Suprapubic skin (tissue), 4 donors: ENCODE measurements around the gene DNTT. TPM values are rescaled to one million over a fixed set of nuclear protein-coding genes. Genes with fewer than 3 reads are reported as not detected.

Experiments used
- DNase-seq, 2 donors: peaks; one replicate each; pipeline ENCODE4 v3.0.0-alpha.2; 2019; ENCODE audit warnings: low spot score in 2 of 2
- H3K27ac ChIP-seq: fragments of 200-600 bp; sonication (generic); one replicate; pipeline ENCODE4 v1.5.1; 2019
- H3K27me3 ChIP-seq: fragments of 200-600 bp; sonication (generic); one replicate; pipeline ENCODE4 v1.5.1; 2019
- H3K36me3 ChIP-seq: fragments of 200-600 bp; sonication (generic); one replicate; pipeline ENCODE4 v1.5.1; 2019
- H3K4me1 ChIP-seq: fragments of 200-600 bp; sonication (generic); one replicate; pipeline ENCODE4 v1.5.1; 2019
- H3K4me3 ChIP-seq: fragments of 200-600 bp; sonication (generic); one replicate; pipeline ENCODE4 v1.5.1; 2019; ENCODE audit warnings: mild to moderate bottlenecking
- H3K9me3 ChIP-seq: fragments of 200-600 bp; sonication (generic); one replicate; pipeline ENCODE4 v1.5.1; 2019
- EP300 ChIP-seq: sonication (generic); formaldehyde crosslinking; IDR thresholded peaks from one replicate; pipeline ENCODE4 v1.6.1; 2017; ENCODE audit warnings: antibody characterized with exemption
- POLR2A ChIP-seq, 2 donors: fragments of 450-650 bp; IDR thresholded peaks; one replicate each; pipeline ENCODE4 v1.6.1; 2017; ENCODE audit warnings: antibody characterized with exemption in 2 of 2, mild to moderate bottlenecking in 2 of 2, moderate library complexity in 2 of 2
- POLR2AphosphoS5 ChIP-seq, 3 donors: sonication (generic); formaldehyde crosslinking; IDR thresholded peaks; one replicate each; pipeline ENCODE4 v1.6.1; 2017; ENCODE audit warnings: antibody characterized with exemption in 3 of 3
- WGBS: methylation state at CpG from one replicate; pipeline ENCODE4 v1.1.5; 2018; 5-methylcytosine and 5-hydroxymethylcytosine counted together
- total RNA-seq, 4 donors: library from RNA; depleted of rRNA; stranded (reverse); fragments of >200 nt; gene quantifications; one replicate each; pipeline ENCODE4 v1.1.0, GENCODE V29; 2016
- TF ChIP-seq, protein P1 (sequence below), 2 donors: fragments of 200-600 bp in 1 of 2; fragments of 450-650 bp in 1 of 2; sonication (generic) in 1 of 2; IDR thresholded peaks; one replicate each; pipeline ENCODE4 v1.5.1; 2016 to 2019; ENCODE audit warnings: antibody characterized with exemption in 2 of 2, mild to moderate bottlenecking in 1 of 2, moderate library complexity in 1 of 2

The DNTT gene
- total RNA-seq, 4 donors from 2014 or later = not detected

DNA sequence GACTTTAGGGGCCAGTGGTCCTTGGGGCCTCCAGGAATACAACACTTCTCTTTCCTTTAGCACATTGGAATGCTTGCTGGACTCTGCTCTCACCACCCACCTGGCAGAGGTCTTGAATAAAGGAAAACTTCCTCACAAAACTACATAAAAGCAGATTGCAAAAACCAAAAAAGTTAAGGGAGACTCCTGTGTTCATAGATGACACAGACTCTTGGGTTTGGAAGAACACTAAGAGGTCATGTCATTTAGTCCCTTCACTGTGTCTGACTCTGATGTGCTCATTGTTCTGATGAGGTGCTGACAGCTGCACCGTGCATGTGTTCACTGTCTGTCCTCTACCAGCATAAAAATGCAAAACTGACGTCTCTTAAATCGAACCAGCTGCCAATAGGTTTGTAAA, 44.2 kb upstream of the DNTT start:
- no peaks in the 10 kb centered on the region for H3K9me3 ChIP-seq
- WGBS = 73% methylated on average over 3 of the region's 3 CpGs
- no peaks in the 10 kb centered on the region for H3K36me3 ChIP-seq
- peaks cover 5% of the 10 kb centered on the region for H3K4me1 ChIP-seq
- no peak overlapping the region for H3K4me3 ChIP-seq
- H3K27ac ChIP-seq = no peak overlapping the region
- TF ChIP-seq, protein P1, sequence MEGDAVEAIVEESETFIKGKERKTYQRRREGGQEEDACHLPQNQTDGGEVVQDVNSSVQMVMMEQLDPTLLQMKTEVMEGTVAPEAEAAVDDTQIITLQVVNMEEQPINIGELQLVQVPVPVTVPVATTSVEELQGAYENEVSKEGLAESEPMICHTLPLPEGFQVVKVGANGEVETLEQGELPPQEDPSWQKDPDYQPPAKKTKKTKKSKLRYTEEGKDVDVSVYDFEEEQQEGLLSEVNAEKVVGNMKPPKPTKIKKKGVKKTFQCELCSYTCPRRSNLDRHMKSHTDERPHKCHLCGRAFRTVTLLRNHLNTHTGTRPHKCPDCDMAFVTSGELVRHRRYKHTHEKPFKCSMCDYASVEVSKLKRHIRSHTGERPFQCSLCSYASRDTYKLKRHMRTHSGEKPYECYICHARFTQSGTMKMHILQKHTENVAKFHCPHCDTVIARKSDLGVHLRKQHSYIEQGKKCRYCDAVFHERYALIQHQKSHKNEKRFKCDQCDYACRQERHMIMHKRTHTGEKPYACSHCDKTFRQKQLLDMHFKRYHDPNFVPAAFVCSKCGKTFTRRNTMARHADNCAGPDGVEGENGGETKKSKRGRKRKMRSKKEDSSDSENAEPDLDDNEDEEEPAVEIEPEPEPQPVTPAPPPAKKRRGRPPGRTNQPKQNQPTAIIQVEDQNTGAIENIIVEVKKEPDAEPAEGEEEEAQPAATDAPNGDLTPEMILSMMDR (IDR thresholded peaks at IDR 0.05) = no peak
- no peak for TF ChIP-seq POLR2AphosphoS5 (IDR thresholded peaks at IDR 0.05)
- TF ChIP-seq POLR2A (IDR thresholded peaks at IDR 0.05) = no peak
- no peaks in the 10 kb centered on the region for H3K27me3 ChIP-seq
- no peak for DNase-seq

DNA sequence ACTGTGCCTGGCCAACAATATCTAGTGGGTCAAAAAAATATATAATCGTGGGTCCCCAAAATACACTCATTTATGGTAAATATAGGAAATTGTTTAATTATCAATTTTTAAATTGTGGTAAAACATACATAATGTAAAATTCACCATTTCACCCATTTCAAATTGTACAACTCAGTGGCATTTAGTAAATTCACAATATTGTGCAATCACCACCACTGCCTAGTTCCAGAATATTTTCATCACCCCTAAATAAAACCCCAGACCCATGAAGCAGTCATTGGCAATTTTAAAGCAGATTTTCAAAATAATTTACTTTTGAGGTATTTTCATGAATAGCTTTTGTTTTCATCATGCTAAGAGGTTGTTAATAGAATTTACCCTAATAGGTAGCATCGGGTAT, 43.1 kb upstream of the DNTT start:
- H3K4me1 ChIP-seq = peaks cover 5% of the 10 kb centered on the region
- H3K27ac ChIP-seq = no peak overlapping the region
- WGBS = 93% methylated on average over 2 of the region's 2 CpGs

DNA sequence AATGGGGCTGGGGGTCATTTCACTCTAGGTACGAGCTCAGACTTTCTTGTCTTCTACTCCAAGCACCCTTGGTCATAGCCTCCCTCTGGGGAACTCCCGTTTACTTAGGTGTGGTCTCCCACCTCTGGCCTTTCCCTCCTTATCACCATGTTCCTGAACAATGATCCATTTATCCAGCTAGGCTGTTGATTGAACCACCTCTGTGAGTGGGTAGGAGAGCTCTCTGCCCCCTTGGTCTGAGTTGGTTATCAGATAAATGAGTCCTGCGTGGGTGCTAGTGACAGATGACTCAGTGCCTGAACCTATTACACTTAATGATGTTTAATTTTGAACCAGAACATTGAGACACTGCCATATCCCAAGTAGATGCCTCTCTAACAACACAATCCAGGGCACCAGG, 42.3 kb upstream of the DNTT start:
- TF ChIP-seq POLR2A (IDR thresholded peaks at IDR 0.05) (no peak), EP300 (no peak), POLR2AphosphoS5 (IDR thresholded peaks at IDR 0.05) (no peak)
- TF ChIP-seq, protein P1 (IDR thresholded peaks at IDR 0.05) = no peak
- 82% methylated on average over 3 of the region's 3 CpGs for WGBS

More for the DNA sequence above, 43.1 kb upstream of the DNTT start:
- TF ChIP-seq POLR2A (IDR thresholded peaks at IDR 0.05) = no peak
- no peaks in the 10 kb centered on the region for H3K27me3 ChIP-seq
- DNase-seq = no peak
- H3K9me3 ChIP-seq = no peaks in the 10 kb centered on the region
- H3K4me3 ChIP-seq = no peak overlapping the region
- no peaks in the 10 kb centered on the region for H3K36me3 ChIP-seq

DNA sequence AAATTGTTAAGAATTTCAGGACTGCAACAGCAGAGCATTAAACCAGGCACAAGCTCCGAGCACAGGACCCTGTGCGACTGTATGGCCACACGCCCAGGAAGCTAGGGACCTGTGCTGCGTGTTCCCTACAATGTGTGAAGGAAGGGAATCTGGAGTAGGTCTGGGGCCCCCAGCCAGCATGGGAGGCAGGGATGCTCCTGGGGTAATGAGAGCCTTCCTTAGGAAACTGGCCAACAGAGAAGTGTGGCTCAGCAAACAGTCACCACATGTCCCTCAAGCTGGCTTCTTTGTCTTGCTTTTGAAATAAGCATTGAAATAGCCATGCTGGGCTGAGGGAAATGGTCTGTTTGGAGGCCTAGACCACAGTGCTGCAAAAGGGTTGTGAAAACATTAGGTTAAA, 41.1 kb upstream of the DNTT start:
- Histone ChIP-seq H3K36me3 (no peaks in the 10 kb centered on the region), H3K27me3 (no peaks in the 10 kb centered on the region), H3K27ac (no peak overlapping the region), H3K9me3 (no peaks in the 10 kb centered on the region), H3K4me3 (no peak overlapping the region), H3K4me1 (no peaks in the 10 kb centered on the region)
- no peak for DNase-seq
- TF ChIP-seq EP300 (no peak), POLR2AphosphoS5 (IDR thresholded peaks at IDR 0.05) (no peak), POLR2A (IDR thresholded peaks at IDR 0.05) (no peak)
- TF ChIP-seq, protein P1 (IDR thresholded peaks at IDR 0.05) = no peak
- 79% methylated on average over 4 of the region's 4 CpGs for WGBS

More for the DNA sequence above, 42.3 kb upstream of the DNTT start:
- Histone ChIP-seq H3K27ac (no peak overlapping the region), H3K27me3 (no peaks in the 10 kb centered on the region), H3K9me3 (no peaks in the 10 kb centered on the region), H3K4me1 (peaks cover 5% of the 10 kb centered on the region), H3K36me3 (no peaks in the 10 kb centered on the region), H3K4me3 (no peak overlapping the region)
- DNase-seq = no peak

DNA sequence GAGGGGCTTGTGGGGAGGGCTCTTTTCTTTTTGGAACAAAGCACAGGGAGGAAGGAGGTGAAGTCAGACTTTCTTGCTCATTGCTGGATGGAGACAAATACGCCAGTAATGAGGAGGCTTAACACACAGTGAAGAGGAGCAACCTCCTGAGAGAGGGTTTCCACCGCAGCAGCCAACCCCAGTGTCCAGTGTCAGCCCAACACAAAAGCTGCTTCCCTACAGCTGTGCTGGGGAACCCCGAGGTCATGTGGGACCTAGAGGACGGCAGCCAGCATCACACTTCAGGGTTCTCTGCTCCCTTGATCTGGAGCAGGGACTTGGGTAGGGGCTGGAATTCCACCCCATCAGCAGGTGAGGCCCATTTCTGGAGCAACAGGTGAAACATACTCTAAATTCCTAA, 40.6 kb upstream of the DNTT start:
- Histone ChIP-seq H3K4me1 (no peaks in the 10 kb centered on the region), H3K27me3 (no peaks in the 10 kb centered on the region), H3K27ac (no peak overlapping the region), H3K36me3 (no peaks in the 10 kb centered on the region), H3K9me3 (no peaks in the 10 kb centered on the region), H3K4me3 (no peak overlapping the region)
- 94% methylated on average over 4 of the region's 4 CpGs for WGBS
- no peak for DNase-seq
- TF ChIP-seq EP300 (no peak), POLR2A (IDR thresholded peaks at IDR 0.05) (no peak)

DNA sequence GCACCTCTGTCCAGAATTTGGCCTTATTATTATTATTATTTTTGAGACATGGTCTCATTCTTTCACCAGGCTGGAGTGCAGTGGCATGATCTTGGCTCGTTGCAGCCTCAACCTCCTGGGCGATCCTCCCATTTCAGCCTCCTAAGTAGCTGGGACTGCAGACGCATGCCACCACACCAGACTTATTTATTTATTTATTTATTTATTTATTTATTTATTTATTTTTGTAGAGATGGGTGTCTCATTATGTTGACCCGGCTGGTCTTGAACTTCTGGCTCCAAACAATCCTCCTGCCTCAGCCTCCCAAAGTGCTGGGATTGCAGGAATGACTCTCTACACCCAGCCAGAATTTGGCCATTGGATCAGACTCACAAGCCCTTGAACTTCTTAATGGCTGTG, 39.3 kb upstream of the DNTT start:
- Histone ChIP-seq H3K27me3 (no peaks in the 10 kb centered on the region), H3K4me1 (no peaks in the 10 kb centered on the region), H3K36me3 (no peaks in the 10 kb centered on the region), H3K27ac (no peak overlapping the region), H3K9me3 (no peaks in the 10 kb centered on the region), H3K4me3 (no peak overlapping the region)
- 95% methylated on average over 4 of the region's 4 CpGs for WGBS
- no peak for DNase-seq
- TF ChIP-seq POLR2A (IDR thresholded peaks at IDR 0.05) (no peak), POLR2AphosphoS5 (IDR thresholded peaks at IDR 0.05) (no peak), EP300 (no peak)
- TF ChIP-seq, protein P1 (IDR thresholded peaks at IDR 0.05) = no peak
